ENCODE results near the gene MPP7.
A peak's percentile ranks its signal among the peaks of the same experiment; 100 is the strongest.

MPP7 gene

GRCh38 chr10:28304032-28304571, 1.2 kb upstream of the MPP7 start:
- peaks cover 29% of the 10 kb centered on the region for H3K27me3 ChIP-seq (ENCODE audit: control insufficient read depth, insufficient read depth, low read length)
- peak overlapping the region; percentile 76 for H3K4me3 ChIP-seq (ENCODE audit: low read length)
- H3K36me3 ChIP-seq (ENCODE audit: control insufficient read depth, low read depth, low read length), result no peaks in the 10 kb centered on the region

GRCh38 chr10:28302012-28302637, 739 bp downstream of the MPP7 start:
- peaks cover 24% of the 10 kb centered on the region for H3K27me3 ChIP-seq (ENCODE audit: control insufficient read depth, insufficient read depth, low read length)
- no peaks in the 10 kb centered on the region for H3K36me3 ChIP-seq (ENCODE audit: control insufficient read depth, low read depth, low read length)
- H3K4me1 ChIP-seq (ENCODE audit: control insufficient read depth, low read depth, low read length), result peaks cover 5% of the 10 kb centered on the region
- H3K27ac ChIP-seq (ENCODE audit: low read length), result no peak overlapping the region
- H3K9ac ChIP-seq (ENCODE audit: low read length), result peak overlapping the region; percentile 52
- H3K4me3 ChIP-seq (ENCODE audit: low read length), result peak overlapping the region; percentile 76
- H3K9me3 ChIP-seq (ENCODE audit: control insufficient read depth, low read depth, low read length), result no peaks in the 10 kb centered on the region

More at GRCh38 chr10:28304032-28304571, 1.2 kb upstream of the MPP7 start:
- Histone ChIP-seq H3K9me3 (ENCODE audit: control insufficient read depth, low read depth, low read length) (no peaks in the 10 kb centered on the region), H3K9ac (ENCODE audit: low read length) (no peak overlapping the region), H3K4me1 (ENCODE audit: control insufficient read depth, low read depth, low read length) (peaks cover 5% of the 10 kb centered on the region), H3K27ac (ENCODE audit: low read length) (no peak overlapping the region)

GRCh38 chr10:28300027-28300426, 2.8 kb downstream of the MPP7 start:
- Histone ChIP-seq H3K27me3 (ENCODE audit: control insufficient read depth, insufficient read depth, low read length) (peaks cover 15% of the 10 kb centered on the region), H3K9ac (ENCODE audit: low read length) (no peak overlapping the region), H3K4me3 (ENCODE audit: low read length) (no peak overlapping the region), H3K27ac (ENCODE audit: low read length) (no peak overlapping the region), H3K36me3 (ENCODE audit: control insufficient read depth, low read depth, low read length) (no peaks in the 10 kb centered on the region), H3K4me1 (ENCODE audit: control insufficient read depth, low read depth, low read length) (peaks cover 19% of the 10 kb centered on the region), H3K9me3 (ENCODE audit: control insufficient read depth, low read depth, low read length) (no peaks in the 10 kb centered on the region)

DNA sequence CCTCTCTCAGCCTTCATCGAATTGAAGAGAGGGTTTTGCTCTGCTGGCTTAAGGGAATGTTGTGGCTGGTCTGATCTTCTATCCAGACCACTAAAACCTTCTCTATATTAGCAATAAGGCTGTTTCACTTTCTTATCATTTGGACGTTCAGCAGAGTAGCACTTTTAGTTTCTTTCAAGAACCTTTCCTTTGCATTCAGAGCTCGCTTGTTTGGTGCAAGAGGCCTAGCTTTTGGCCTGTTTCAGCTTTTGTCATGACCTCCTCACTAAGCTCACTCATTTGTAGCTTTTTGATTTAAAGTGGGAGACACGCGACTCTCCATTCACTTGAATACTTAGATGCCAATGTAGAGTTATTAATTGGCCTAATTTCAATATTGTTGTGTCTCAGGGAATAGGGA, 3.9 kb downstream of the MPP7 start:
- no peak overlapping the region for H3K27ac ChIP-seq (ENCODE audit: low read length)
- H3K36me3 ChIP-seq (ENCODE audit: control insufficient read depth, low read depth, low read length), result no peaks in the 10 kb centered on the region
- no peaks in the 10 kb centered on the region for H3K9me3 ChIP-seq (ENCODE audit: control insufficient read depth, low read depth, low read length)
- H3K9ac ChIP-seq (ENCODE audit: low read length), result no peak overlapping the region
- H3K4me3 ChIP-seq (ENCODE audit: low read length), result no peak overlapping the region
- H3K27me3 ChIP-seq (ENCODE audit: control insufficient read depth, insufficient read depth, low read length), result peaks cover 4% of the 10 kb centered on the region
- H3K4me1 ChIP-seq (ENCODE audit: control insufficient read depth, low read depth, low read length), result peaks cover 28% of the 10 kb centered on the region

DNA sequence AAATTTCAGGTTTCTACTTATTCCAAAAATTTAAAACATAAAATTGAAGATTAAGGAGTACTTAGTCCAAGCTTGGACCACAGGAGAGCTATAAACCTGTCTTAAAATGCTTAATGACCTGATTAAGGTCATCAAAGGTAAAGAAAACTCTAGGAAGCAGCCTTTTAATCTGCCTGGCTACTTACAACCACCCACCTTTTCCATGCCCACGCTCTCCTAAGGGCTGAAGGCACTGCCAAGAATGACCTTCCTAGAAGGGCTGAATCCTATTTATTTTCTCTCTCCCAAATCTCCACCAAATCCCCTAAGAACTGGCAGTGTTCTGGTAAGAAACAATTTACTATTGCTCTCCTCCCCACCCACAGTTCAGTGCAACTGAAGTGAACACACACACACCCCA, 6.8 kb downstream of the MPP7 start:
- Histone ChIP-seq H3K9ac (ENCODE audit: low read length) (no peak overlapping the region), H3K27ac (ENCODE audit: low read length) (no peak overlapping the region), H3K9me3 (ENCODE audit: control insufficient read depth, low read depth, low read length) (no peaks in the 10 kb centered on the region), H3K4me3 (ENCODE audit: low read length) (no peak overlapping the region), H3K36me3 (ENCODE audit: control insufficient read depth, low read depth, low read length) (no peaks in the 10 kb centered on the region), H3K27me3 (ENCODE audit: control insufficient read depth, insufficient read depth, low read length) (no peaks in the 10 kb centered on the region), H3K4me1 (ENCODE audit: control insufficient read depth, low read depth, low read length) (peaks cover 28% of the 10 kb centered on the region)

DNA sequence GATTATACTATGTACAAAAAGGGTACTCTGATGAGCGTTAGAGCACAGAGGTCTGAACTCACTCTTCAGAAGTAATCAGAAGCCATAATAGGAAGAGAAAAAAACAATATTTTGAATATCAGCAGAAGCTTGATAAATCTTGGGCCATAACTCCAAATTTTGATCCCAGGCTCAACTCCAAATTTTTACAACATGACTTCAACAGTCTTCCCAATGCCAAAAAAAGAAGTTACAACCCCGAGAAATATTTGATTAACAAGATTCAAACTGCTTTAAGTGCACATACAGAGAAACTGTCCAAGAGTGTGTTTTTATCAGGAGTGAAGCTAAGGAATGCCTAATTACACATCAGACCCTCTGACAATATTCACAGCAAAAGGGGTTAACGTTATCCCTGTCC, 7.5 kb downstream of the MPP7 start:
- H3K9me3 ChIP-seq (ENCODE audit: control insufficient read depth, low read depth, low read length), result no peaks in the 10 kb centered on the region
- H3K9ac ChIP-seq (ENCODE audit: low read length), result no peak overlapping the region
- H3K36me3 ChIP-seq (ENCODE audit: control insufficient read depth, low read depth, low read length), result no peaks in the 10 kb centered on the region
- H3K4me3 ChIP-seq (ENCODE audit: low read length), result no peak overlapping the region
- H3K27ac ChIP-seq (ENCODE audit: low read length), result no peak overlapping the region
- H3K27me3 ChIP-seq (ENCODE audit: control insufficient read depth, insufficient read depth, low read length), result no peaks in the 10 kb centered on the region
- peaks cover 28% of the 10 kb centered on the region for H3K4me1 ChIP-seq (ENCODE audit: control insufficient read depth, low read depth, low read length)

DNA sequence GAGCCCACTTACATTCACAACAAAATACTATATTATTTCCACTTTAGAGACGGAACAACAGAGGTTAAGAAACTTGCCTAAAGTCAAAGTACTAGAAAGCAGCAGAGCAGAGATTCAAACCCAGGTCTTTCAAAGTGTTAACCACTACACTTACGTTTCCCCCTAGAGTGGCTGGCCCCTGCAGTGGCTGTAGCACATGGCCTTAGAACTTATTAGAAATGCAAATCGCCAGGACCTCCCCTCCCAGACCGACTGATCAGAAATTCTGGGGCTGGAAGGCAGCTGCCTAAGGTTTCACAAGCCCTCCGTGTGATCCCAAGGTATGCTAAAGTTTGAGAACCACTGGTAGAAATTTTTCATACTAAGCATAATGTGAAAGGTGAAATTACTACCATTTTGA, 8.1 kb downstream of the MPP7 start:
- H3K27ac ChIP-seq (ENCODE audit: low read length), result no peak overlapping the region
- H3K4me3 ChIP-seq (ENCODE audit: low read length), result no peak overlapping the region
- no peaks in the 10 kb centered on the region for H3K9me3 ChIP-seq (ENCODE audit: control insufficient read depth, low read depth, low read length)
- H3K4me1 ChIP-seq (ENCODE audit: control insufficient read depth, low read depth, low read length), result peaks cover 28% of the 10 kb centered on the region
- no peaks in the 10 kb centered on the region for H3K27me3 ChIP-seq (ENCODE audit: control insufficient read depth, insufficient read depth, low read length)
- no peak overlapping the region for H3K9ac ChIP-seq (ENCODE audit: low read length)
- H3K36me3 ChIP-seq (ENCODE audit: control insufficient read depth, low read depth, low read length), result no peaks in the 10 kb centered on the region

DNA sequence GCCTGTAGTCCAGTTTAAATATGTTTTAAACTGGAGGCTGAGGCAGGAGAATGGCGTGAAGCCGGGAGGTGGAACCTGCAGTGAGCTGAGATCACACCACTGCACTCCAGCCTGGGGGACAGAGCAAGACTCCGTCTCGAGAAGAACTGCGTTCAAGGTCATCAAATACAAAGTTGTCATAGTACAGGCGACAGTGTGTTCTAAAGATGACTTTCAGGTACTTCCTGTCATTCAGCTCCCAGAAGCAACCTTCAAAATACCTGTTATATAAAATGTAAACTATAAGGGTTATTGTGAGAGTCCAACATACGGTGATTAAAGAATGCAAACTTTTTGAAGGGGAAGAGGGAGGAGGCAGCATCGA, 8.7 kb downstream of the MPP7 start:
- no peak overlapping the region for H3K4me3 ChIP-seq (ENCODE audit: low read length)

DNA sequence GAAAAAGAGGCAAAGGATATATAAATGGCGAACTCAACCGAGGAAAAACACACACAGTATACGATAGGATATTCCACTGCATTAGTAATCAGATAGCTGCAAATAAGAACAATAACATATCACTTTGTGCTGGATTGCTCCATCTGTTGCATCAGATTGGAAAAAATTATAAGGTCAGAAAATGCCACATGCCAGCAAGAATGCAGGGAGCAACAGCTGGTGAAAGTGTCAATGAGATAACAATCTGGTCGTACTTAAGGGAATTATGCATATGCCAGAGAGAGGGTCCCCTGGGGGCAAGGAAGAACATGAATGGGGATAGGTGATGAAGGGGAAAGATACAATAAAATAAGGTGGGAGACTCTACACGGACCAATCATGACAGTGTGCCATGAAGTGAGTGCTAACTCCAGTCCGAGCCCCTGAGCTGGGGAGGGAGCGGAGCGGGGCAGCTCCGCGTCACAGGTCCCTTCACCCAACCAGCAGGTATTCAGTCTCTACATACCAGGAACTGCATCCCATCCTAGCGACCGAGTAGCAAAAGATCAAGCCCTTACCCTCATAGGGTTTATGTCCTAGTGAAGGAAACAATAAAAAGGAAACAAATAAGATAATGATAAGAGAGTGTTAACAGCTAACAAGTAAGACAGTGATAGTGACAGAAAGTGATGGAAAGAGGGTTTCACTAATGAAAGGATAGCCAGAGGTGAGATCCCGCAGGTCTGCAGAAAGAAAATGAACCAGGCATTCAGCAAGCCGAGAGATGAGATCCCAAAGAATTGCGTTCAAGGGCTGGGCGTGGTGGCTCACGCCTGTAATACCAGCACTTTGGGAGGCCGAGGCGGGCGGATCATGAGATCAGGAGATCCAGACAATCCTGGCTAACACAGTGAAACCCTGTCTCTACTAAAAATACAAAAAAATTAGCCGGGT, 9.4 kb downstream of the MPP7 start:
- Histone ChIP-seq H3K36me3 (ENCODE audit: control insufficient read depth, low read depth, low read length) (no peaks in the 10 kb centered on the region), H3K27me3 (ENCODE audit: control insufficient read depth, insufficient read depth, low read length) (no peaks in the 10 kb centered on the region), H3K27ac (ENCODE audit: low read length) (no peak overlapping the region), H3K9me3 (ENCODE audit: control insufficient read depth, low read depth, low read length) (no peaks in the 10 kb centered on the region), H3K4me1 (ENCODE audit: control insufficient read depth, low read depth, low read length) (peaks cover 28% of the 10 kb centered on the region), H3K9ac (ENCODE audit: low read length) (no peak overlapping the region), H3K4me3 (ENCODE audit: low read length) (peak overlapping the region; percentile 38)

More for the DNA sequence above, 8.7 kb downstream of the MPP7 start:
- no peak overlapping the region for H3K27ac ChIP-seq (ENCODE audit: low read length)
- no peaks in the 10 kb centered on the region for H3K36me3 ChIP-seq (ENCODE audit: control insufficient read depth, low read depth, low read length)
- no peaks in the 10 kb centered on the region for H3K9me3 ChIP-seq (ENCODE audit: control insufficient read depth, low read depth, low read length)
- H3K9ac ChIP-seq (ENCODE audit: low read length), result no peak overlapping the region
- peaks cover 28% of the 10 kb centered on the region for H3K4me1 ChIP-seq (ENCODE audit: control insufficient read depth, low read depth, low read length)
- no peaks in the 10 kb centered on the region for H3K27me3 ChIP-seq (ENCODE audit: control insufficient read depth, insufficient read depth, low read length)

- no peak overlapping the region for H3K27ac ChIP-seq (ENCODE audit: low read length)
- no peak overlapping the region for H3K4me3 ChIP-seq (ENCODE audit: low read length)
- H3K9me3 ChIP-seq (ENCODE audit: control insufficient read depth, low read depth, low read length), result no peaks in the 10 kb centered on the region
- H3K4me1 ChIP-seq (ENCODE audit: control insufficient read depth, low read depth, low read length), result peaks cover 28% of the 10 kb centered on the region
- H3K27me3 ChIP-seq (ENCODE audit: control insufficient read depth, insufficient read depth, low read length), result no peaks in the 10 kb centered on the region
- H3K36me3 ChIP-seq (ENCODE audit: control insufficient read depth, low read depth, low read length), result no peaks in the 10 kb centered on the region
- no peak overlapping the region for H3K9ac ChIP-seq (ENCODE audit: low read length)
These were observed 11.0 kb downstream of the MPP7 start for GRCh38 chr10:28291881-28292297.

DNA sequence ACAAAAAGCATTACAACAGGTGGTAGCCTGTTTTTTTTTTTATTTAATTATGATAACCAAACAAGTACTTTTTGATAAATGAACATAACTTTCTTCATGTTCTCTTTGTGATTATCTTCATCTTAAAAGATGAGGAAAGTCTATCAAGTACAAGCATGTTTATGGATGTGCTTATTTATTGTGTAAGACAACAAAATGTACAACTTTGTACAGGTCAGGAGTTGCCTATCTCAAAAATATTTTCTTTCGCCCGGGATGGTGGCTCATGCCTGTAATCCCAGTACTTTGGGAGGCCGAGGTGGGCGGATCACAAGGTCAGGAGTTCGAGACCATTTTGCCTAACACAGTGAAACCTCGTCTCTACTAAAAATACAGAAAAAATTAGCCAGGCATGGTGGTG, 17.0 kb downstream of the MPP7 start:
- no peak overlapping the region for H3K27ac ChIP-seq (ENCODE audit: low read length)

More for the DNA sequence above, 17.0 kb downstream of the MPP7 start:
- Histone ChIP-seq H3K4me1 (ENCODE audit: control insufficient read depth, low read depth, low read length) (peaks cover 3% of the 10 kb centered on the region), H3K9ac (ENCODE audit: low read length) (no peak overlapping the region), H3K27me3 (ENCODE audit: control insufficient read depth, insufficient read depth, low read length) (no peaks in the 10 kb centered on the region), H3K9me3 (ENCODE audit: control insufficient read depth, low read depth, low read length) (no peaks in the 10 kb centered on the region), H3K4me3 (ENCODE audit: low read length) (no peak overlapping the region), H3K36me3 (ENCODE audit: control insufficient read depth, low read depth, low read length) (no peaks in the 10 kb centered on the region)

Measured in iPS-18a (cell line).